ENCODE results near the gene OSBPL10.
A peak's percentile ranks its signal among the peaks of the same experiment; 100 is the strongest.
"Not testable (repeated sequence)": the region's sequence is repeated elsewhere in the genome, so short reads cannot be mapped to it uniquely, and the experiment has no call there.

The OSBPL10 gene

DNA sequence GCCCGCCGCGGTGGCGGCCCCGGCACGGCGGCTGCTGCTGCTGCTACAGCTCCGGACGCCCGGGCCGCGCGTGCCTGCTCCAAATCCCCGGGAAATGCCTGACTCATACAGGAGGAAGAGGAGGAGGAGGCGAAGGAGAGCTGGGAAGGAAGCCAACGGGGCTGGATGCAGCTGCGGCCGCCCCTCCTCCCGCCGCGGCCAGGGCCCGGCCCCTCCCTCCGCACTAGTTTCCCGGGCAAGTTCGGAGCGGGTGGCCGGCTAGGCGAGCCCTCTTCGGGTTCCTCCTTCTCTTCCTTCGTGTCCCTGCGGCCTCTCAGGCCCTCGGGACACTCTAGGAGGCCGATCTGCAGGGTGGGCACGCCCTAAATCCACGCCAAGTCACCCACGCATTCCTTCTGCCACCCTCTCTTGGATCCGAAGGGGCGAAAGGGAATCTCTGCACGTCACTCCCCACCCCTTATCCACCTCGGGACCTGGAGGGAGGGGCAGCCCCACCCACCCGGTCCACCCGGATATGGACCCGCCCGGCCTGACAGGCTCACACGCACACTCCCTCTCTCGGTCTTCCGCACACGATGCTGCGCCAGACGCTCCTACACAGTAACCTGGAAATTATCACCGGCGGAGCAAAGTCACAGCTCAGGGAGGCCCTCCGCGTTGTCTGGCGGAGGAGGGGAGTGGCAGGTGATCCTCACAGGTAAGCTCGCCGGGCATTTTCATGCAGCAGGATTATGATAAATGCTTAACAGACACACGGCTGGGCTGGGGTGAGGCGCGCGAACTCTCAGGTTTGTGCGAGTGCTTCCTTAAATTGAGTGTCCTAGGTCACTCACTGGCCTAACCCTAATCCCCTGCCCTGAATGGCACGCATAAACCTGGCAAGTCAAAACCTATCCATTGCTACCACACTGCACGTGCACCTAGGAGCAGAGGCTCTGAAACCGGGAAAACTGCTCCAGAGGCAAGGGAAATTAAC lies at the start of gene OSBPL10, which contains the start of gene ZNF860:
Gene OSBPL10, minus strand, starts transcription at position 57 of the 976 bp plus-strand sequence. CDS start 83 bp downstream, outside the sequence.
Gene ZNF860, plus strand, starts transcription at position 545 of the 976 bp plus-strand sequence. CDS start 7,330 bp downstream, outside the sequence.
- no peak for FAIRE-seq

- FAIRE-seq = no peak
Observed at GRCh38 chr3:32026593-32026992, 45.5 kb upstream of the OSBPL10 start.

DNA sequence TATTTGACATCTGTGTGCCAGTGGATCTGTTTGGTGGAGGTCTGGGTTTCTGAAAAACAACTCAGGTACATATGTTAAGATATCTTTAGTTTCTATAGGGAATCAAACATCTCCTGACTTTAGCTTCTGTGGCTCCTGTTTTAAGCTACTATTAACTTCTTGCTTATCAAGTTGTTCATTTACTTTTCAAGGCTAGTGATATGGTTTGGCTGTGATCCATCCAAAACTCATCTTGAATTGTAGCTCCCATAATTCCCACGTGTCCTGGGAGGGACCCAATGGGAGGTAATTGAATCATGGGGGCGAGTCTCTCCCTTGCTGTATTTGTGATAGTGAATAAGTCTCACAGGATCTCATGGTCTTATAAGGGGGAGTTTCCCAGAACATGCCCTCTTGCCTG lies 41.9 kb upstream of the OSBPL10 start:
- no peak for FAIRE-seq

DNA sequence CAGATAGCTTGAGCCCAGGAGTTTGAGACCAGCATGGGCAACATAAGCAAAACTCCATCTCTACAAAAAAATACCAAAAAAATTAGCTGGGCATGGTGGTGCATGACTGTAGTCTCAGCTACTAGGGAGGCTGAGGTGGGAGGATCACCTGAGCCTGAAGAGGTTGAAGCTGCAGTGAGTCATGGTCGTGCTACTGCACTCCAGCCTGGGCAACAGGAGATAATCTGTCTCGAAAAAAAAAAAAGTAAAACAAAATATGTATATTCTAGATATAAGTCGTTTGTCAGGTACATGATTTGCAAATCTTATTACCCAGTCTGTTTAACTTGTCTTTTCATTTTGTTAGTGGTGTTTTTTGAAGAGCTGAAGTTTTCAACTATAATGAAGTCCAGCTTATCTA lies 40.7 kb upstream of the OSBPL10 start:
- no peak for FAIRE-seq

- no peak for FAIRE-seq
Observed at GRCh38 chr3:32021155-32021554, 40.1 kb upstream of the OSBPL10 start.

GRCh38 chr3:32018757-32019564 lies 37.9 kb upstream of the OSBPL10 start:
- peak; percentile 78 for FAIRE-seq

GRCh38 chr3:32017286-32017685 lies 36.2 kb upstream of the OSBPL10 start:
- no peak for FAIRE-seq

GRCh38 chr3:32015638-32016037 lies 34.6 kb upstream of the OSBPL10 start:
- not testable (repeated sequence) for FAIRE-seq

DNA sequence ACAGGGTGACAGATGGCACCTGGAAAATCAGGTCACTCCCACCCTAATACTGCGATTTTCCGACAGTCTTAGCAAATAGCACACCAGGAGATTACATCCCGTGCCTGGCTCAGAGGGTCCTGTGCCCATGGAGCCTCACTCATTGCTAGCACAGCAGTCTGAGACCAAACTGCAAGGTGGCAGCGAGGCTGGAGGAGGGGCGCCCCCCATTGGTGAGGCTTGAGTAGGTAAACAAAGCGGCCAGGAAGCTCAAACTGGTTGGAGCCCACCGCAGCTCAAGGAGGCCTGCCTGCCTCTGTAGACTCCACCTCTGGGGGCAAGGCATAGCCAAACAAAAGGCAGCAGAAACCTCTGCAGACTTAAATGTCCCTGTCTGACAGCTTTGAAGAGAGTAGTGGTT lies 29.6 kb upstream of the OSBPL10 start:
- FAIRE-seq = not testable (repeated sequence)

GRCh38 chr3:32009957-32010356 lies 28.9 kb upstream of the OSBPL10 start:
- no peak for FAIRE-seq

- no peak for FAIRE-seq
Observed at GRCh38 chr3:32009101-32009500, 28.0 kb upstream of the OSBPL10 start.

GRCh38 chr3:32004113-32004765 lies 23.2 kb upstream of the OSBPL10 start:
- FAIRE-seq = no peak

- FAIRE-seq = no peak
Observed at GRCh38 chr3:32003380-32003779, 22.3 kb upstream of the OSBPL10 start.

DNA sequence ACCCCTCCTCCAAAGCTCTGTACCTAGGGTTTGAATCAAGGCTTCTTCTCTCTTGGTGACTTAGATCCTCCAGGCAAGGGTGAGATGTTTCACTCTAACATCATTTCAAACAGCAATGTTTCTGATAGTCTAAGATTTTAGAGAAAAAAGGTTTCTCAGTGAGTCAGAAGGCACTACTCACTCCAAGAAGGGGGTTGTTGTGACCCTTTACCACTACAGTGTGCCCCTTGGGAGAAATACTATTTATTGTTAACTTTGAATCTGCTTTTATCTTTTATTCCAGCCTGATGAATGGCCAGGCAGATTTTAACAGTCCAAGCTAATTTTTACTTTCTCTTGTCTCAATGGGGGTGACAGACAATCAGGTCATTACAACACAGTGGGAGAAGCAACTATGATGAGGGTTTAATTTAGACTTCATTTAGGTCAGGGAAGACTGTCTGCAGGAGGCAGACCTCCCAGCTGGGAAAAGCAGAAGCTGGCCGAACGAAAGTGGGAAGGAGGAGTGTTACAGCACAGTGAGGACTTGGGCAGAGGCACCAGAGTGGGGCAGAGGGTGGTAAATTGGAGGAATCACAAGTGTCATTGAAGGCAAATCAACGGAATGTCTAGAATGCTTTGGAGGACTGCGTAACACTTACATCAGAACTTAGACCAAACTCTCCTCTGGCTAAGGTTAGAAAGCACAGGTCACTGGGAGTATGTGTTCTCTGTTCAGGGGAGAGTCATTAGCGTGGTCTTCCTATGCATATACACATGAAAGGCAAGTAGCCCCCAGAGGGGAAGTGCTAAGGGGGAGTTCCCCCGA lies 21.7 kb upstream of the OSBPL10 start:
- no peak for FAIRE-seq

GRCh38 chr3:32000877-32001276 lies 19.8 kb upstream of the OSBPL10 start:
- FAIRE-seq = no peak

DNA sequence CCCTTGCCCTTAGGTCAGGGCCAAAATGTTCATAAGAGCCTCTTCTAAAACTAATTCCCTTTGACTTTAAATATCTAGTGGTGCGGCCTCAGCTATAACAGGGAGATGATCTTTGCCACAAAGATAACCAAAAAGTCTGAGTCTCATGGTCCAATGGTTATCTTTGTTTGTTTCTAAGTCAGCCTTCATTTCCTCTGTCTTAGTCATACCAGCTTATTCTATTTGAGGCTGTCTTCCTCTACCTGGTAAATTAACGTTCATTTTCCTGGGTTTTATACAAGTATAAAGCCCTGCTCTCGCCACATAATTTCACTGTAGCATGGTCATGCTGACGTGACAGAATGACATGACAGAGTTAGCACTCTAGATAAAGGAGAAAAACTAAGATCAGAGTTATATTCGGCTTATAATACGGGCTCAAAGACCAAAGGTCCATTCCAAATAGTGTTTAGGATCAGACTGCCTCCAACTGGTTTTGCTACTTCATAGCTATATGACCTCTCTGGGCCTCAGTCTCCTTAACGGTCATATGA lies 18.9 kb upstream of the OSBPL10 start:
- no peak for FAIRE-seq

DNA sequence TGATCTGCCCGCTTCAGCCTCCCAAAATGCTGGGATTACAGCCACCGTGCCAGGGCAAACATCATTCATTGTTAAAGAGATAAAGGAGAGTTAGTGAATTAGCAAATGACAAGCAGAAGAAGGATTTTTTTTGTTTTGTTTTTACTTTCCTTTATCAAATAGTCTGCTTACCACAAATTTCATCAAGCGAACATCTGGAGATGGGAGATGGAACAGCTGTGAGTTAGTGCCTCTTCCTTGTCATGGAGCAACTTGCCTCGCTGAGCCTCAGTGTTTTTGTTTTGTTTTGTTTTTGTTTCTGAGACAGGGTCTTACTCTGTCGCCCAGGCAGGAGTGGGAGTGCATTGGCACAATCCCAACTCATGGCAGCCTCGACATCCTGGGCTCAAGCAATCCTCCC lies 16.4 kb upstream of the OSBPL10 start:
- FAIRE-seq = no peak

DNA sequence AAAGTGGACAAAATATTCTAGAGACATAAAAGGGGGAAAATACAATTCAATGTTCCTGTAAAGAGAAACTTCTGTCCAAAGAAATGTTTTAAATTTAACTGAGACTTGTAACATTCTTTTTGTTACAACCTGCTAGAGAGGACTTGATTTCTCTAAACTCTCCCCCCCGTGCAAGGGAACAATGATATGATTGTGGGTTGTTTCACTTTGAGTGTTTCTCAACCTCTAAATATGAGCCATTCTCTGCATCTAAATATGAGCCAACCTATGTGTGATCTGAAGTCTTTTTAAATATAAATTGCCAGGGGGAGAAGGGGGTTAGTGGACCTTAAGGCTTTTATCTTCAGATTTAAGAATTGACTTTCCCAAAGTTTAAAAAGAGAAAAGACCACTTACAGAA lies 15.1 kb upstream of the OSBPL10 start:
- no peak for FAIRE-seq

GRCh38 chr3:31995026-31995425 lies 14.0 kb upstream of the OSBPL10 start:
- FAIRE-seq = not testable (repeated sequence)

DNA sequence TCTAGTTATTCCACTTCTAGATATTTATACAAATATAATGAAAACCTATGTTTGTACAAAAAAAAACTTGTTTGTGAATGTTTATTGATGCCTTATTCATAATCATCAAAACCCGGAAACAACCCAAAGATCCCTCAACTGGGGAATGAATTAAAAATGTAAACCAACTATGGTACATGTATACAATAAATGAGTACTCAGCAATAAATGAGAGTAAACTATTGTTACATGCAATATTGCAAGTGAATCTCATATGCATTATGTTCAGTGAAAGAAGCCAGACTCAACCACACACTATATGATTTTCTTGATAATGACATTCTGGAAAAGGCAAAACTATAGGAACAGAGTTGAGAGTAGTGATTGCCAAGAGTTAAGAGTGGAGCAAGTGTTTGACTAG lies 12.8 kb upstream of the OSBPL10 start:
- no peak for FAIRE-seq

DNA sequence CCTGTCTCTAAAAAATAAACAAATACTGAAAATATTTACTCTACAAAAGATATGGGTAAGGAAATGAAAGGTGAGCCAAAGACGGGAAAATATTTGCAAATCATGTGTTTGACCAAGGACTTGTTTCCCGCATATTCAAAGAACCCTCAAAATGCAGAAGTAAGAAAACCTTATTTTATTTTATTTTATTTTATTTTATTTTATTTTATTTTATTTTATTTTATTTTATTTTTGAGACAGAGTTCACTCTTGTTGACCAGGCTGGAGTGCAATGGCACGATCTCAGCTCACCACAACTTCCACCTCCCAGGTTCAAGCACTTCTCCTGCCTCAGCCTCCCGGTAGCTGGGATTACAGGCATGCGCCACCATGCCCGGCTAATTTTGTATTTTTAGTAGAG lies 11.9 kb upstream of the OSBPL10 start:
- not testable (repeated sequence) for FAIRE-seq

DNA sequence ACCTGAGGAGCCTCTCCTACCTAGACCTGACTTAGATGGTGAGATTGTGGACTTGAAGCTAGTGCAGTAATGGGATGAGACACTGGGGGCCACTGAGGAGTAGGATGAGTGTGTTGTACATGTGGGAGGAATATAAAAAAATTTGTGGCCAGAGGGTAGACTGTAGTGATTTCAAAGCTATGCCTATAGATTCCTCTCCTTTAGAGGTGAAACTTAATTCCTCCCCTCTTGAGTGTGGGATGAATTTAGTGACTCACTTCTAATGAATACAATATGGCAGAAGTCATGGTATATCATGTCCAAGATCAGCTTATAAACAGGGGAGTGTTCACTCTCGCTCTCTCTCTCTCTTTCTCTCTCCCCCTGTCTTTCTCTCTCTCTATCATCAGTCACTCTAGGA lies 7.2 kb upstream of the OSBPL10 start:
- no peak for FAIRE-seq
